GM19043 (cell line): Measurements from ENCODE around the gene PIP5K1C.
"Not testable (repeated sequence)": the region's sequence is repeated elsewhere in the genome, so short reads cannot be mapped to it uniquely, and the experiment has no call there.

Experiments used
- ATAC-seq: cut with Tn5 transposase; IDR thresholded peaks from one replicate; pipeline ENCODE4 v1.9.1; 2021; ENCODE audit warnings: low read depth; ENCODE audit not compliant: unreplicated experiment

PIP5K1C gene

GRCh38 chr19:3632739-3633558 lies 67.3 kb downstream of the PIP5K1C start:
- ATAC-seq, result no peak

- ATAC-seq, result no peak
Observed at GRCh38 chr19:3632098-3632497, 68.2 kb downstream of the PIP5K1C start.

- ATAC-seq, result no peak
Observed at GRCh38 chr19:3631053-3631861, 69.0 kb downstream of the PIP5K1C start.

GRCh38 chr19:3628766-3629165 lies 71.5 kb downstream of the PIP5K1C start:
- not testable (repeated sequence) for ATAC-seq

GRCh38 chr19:3627351-3627723 lies 72.9 kb downstream of the PIP5K1C start:
- no peak for ATAC-seq

- ATAC-seq, result peak; percentile 87
Observed at GRCh38 chr19:3626473-3627350, 73.6 kb downstream of the PIP5K1C start, which contains the start of gene CACTIN. Gene CACTIN, minus strand, starts transcription at chr19:3626790. Its CDS starts 28 bp downstream, at chr19:3626762.

GRCh38 chr19:3625996-3626472 lies 74.2 kb downstream of the PIP5K1C start:
- ATAC-seq, result no peak

- ATAC-seq, result no peak
Observed at GRCh38 chr19:3623716-3624115, 76.6 kb downstream of the PIP5K1C start.

GRCh38 chr19:3622224-3622623 lies 78.0 kb downstream of the PIP5K1C start:
- no peak for ATAC-seq

- no peak for ATAC-seq
Observed at GRCh38 chr19:3621689-3622088, 78.6 kb downstream of the PIP5K1C start.

- no peak for ATAC-seq
Observed at GRCh38 chr19:3620817-3621547, 79.3 kb downstream of the PIP5K1C start.

- no peak for ATAC-seq
Observed at GRCh38 chr19:3620145-3620816, 80.0 kb downstream of the PIP5K1C start.

- ATAC-seq, result no peak
Observed at GRCh38 chr19:3619631-3620012, 80.6 kb downstream of the PIP5K1C start.

GRCh38 chr19:3618811-3619630 lies 81.2 kb downstream of the PIP5K1C start:
- no peak for ATAC-seq

GRCh38 chr19:3618144-3618810 lies 82.0 kb downstream of the PIP5K1C start:
- no peak for ATAC-seq

GRCh38 chr19:3617463-3617862 lies 82.8 kb downstream of the PIP5K1C start:
- ATAC-seq, result no peak

GRCh38 chr19:3615524-3616135 lies 84.6 kb downstream of the PIP5K1C start:
- no peak for ATAC-seq
